IgD-negative memory B cell (primary cell): ENCODE data around the gene ZIC4. TPM values are rescaled to one million over a fixed set of nuclear protein-coding genes. Genes with fewer than 3 reads are reported as not detected.

ENCODE experiments used
- H3K27ac Mint-ChIP-seq, 3 donors: one replicate each; pipeline ENCODE4 v1.8.0; 2020 to 2022; ENCODE audit warnings: mild to moderate bottlenecking in 3 of 3, mixed read lengths in 3 of 3, moderate library complexity in 1 of 3
- H3K27me3 Mint-ChIP-seq: one replicate; pipeline ENCODE4 v1.8.0; 2021; ENCODE audit warnings: mixed read lengths
- H3K36me3 Mint-ChIP-seq: one replicate; pipeline ENCODE4 v1.8.0; 2020; ENCODE audit warnings: mild to moderate bottlenecking, mixed read lengths
- H3K4me1 Mint-ChIP-seq, 3 donors: one replicate each; pipeline ENCODE4 v1.8.0; 2020 to 2022; ENCODE audit warnings: mixed read lengths in 3 of 3, mild to moderate bottlenecking in 1 of 3
- H3K4me3 Mint-ChIP-seq, 4 donors: one replicate each; pipeline ENCODE4 v1.8.0; 2020 to 2022; ENCODE audit warnings: mild to moderate bottlenecking in 4 of 4, mixed read lengths in 4 of 4, moderate library complexity in 3 of 4
- H3K9me3 Mint-ChIP-seq, 3 donors: one replicate each; pipeline ENCODE4 v1.8.0; 2020 to 2021; ENCODE audit warnings: mixed read lengths in 3 of 3, mild to moderate bottlenecking in 1 of 3
- polyA plus RNA-seq: library from polyadenylated mRNA; unstranded; fragments of 300-500 nt; fragmentation: Illumina TruSeq; gene quantifications from one replicate; pipeline ENCODE4 v1.2.3, GENCODE V29; 2021

ZIC4 gene
- not detected for polyA plus RNA-seq

DNA sequence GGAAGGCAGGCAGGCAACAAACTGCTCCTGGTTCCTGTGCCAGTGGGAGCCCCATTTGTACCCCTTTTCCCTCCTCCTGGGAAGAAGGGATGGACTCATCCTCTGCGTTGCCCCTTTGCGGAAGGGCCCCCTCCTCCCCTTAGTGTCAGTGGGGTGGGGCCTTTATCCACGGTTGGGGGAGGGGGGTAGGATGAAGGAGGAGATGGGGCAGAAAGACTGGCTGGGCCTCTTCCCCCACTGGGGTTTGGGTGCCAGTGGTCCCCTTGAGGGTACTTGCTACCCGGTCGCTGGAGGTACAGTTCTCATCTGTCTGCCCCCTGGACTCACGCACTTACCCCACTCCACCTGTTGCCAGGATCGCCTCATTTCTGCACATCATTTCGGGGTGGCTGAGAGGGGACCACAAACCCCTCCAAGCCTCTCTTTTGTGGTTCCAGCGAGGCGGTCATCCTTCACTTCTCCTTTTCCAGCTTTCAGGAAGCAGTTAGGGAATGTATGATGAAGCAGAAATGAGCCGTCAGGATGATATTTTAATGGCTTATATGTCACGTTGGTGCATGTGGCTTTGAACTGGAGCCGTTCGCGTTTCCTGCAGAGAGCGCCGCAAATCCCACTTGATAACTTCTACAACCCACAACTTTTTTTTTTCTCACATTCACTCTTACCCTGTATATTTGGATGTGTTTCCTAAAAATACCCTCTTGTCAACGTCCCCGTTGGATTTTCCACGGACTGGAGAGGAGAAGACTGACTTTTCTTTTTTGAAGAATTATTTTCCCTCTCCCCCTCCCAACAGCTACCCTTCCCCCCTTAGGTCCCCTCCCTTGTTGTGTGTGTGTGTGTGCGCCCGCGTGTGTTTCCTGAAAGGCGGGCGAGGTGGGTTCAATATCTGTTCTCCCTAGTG, at the start of gene ZIC4:
ZIC4 (minus strand) TSS at position 516 of the 904 bp plus-strand sequence. CDS start 3,746 bp downstream, outside the sequence.
- no peaks in the 10 kb centered on the region for H3K4me1 Mint-ChIP-seq

DNA sequence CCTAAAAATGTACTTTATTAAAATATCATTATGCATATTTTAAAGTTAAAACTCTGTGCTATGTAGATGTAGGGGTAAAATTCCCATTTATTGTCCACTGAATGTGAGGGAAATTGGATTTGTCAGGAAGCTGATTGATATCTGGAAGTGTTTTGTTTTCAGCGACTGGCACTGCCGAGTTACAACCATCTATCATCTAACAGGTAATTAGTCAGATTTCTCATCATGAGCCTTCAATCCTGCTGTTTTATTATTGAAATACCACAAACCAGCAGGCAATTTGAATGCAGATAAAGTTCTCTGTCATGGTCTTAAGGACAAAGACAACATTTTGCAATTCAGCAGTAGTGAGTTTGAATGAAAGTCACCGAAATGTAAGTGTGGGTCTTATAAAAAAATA, 43.3 kb upstream of the ZIC4 start:
- Mint-ChIP-seq H3K27me3 (no peaks in the 10 kb centered on the region), H3K36me3 (no peaks in the 10 kb centered on the region), H3K4me3 (no peak overlapping the region), H3K27ac (no peak overlapping the region), H3K9me3 (peaks cover 0 to 1% (median 0%) of the 10 kb centered on the region in 3 donors), H3K4me1 (no peaks in the 10 kb centered on the region)

More for the DNA sequence above, at the start of gene ZIC4:
- peaks cover 3% of the 10 kb centered on the region for H3K36me3 Mint-ChIP-seq
- H3K27me3 Mint-ChIP-seq, result peaks cover 50% of the 10 kb centered on the region
- H3K27ac Mint-ChIP-seq, result peak within 1 kb of the TSS in 1 of 3 donors; percentile 46
- H3K4me3 Mint-ChIP-seq, result peak within 1 kb of the TSS in 1 of 4 donors; percentile 32
- peaks cover 5 to 6% (median 5%) of the 10 kb centered on the region in 3 donors for H3K9me3 Mint-ChIP-seq

GRCh38 chr3:147447224-147447623, 40.9 kb upstream of the ZIC4 start:
- Mint-ChIP-seq H3K4me1 (no peaks in the 10 kb centered on the region), H3K4me3 (no peak overlapping the region), H3K27ac (peak overlapping the region in 1 of 3 donors; percentile 27), H3K36me3 (no peaks in the 10 kb centered on the region), H3K27me3 (peaks cover 2% of the 10 kb centered on the region), H3K9me3 (peaks cover 0 to 1% (median 0%) of the 10 kb centered on the region in 3 donors)

DNA sequence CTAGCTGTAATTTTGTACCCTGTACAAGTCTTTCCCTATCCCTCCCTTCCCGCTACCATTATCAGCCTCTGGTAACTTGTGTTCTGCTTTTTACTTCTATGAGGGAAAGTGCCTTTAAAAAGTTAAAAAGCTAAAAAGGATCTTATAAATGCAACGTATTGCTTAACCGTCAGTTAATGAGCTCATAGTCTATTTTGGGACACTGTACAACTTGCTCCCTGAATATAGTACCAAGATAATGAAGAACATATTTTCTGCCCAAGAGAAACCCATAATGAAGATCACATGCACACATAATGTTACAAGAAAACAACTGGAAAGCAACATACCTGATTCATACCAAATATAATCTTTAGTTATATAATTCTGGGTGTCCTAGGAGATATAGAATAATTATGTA, 25.4 kb upstream of the ZIC4 start:
- Mint-ChIP-seq H3K4me1 (no peaks in the 10 kb centered on the region), H3K36me3 (no peaks in the 10 kb centered on the region), H3K4me3 (no peak overlapping the region), H3K9me3 (peaks cover 0 to 9% (median 3%) of the 10 kb centered on the region in 3 donors), H3K27me3 (peaks cover 4% of the 10 kb centered on the region), H3K27ac (no peak overlapping the region)

GRCh38 chr3:147428754-147429153, 22.4 kb upstream of the ZIC4 start:
- no peak overlapping the region for H3K4me3 Mint-ChIP-seq
- no peaks in the 10 kb centered on the region for H3K4me1 Mint-ChIP-seq
- H3K27ac Mint-ChIP-seq, result no peak overlapping the region
- peaks cover 11% of the 10 kb centered on the region for H3K27me3 Mint-ChIP-seq
- no peaks in the 10 kb centered on the region for H3K36me3 Mint-ChIP-seq
- peaks cover 0 to 7% (median 3%) of the 10 kb centered on the region in 3 donors for H3K9me3 Mint-ChIP-seq

DNA sequence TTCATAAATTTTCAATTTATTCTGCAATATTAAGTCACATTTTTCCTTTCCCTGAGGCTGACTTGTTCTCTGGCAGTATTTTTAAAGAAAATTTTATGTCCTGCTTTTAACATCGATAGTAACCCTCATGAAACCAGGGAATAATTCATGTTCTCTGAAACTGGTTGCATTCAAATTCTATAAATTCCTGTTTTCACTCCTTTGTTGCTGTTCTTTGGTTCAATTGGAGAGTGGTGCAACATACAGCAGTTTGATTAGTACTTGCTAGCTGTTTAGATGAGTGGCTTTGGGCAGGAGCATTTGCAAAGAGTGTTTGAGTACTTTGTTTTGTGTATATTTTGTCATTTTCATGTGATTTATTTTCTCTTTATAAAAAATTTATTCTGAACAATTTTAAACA, 22.0 kb upstream of the ZIC4 start:
- peaks cover 0 to 4% (median 3%) of the 10 kb centered on the region in 3 donors for H3K9me3 Mint-ChIP-seq
- no peaks in the 10 kb centered on the region for H3K4me1 Mint-ChIP-seq
- H3K36me3 Mint-ChIP-seq, result no peaks in the 10 kb centered on the region
- H3K4me3 Mint-ChIP-seq, result no peak overlapping the region
- no peak overlapping the region for H3K27ac Mint-ChIP-seq
- H3K27me3 Mint-ChIP-seq, result peaks cover 15% of the 10 kb centered on the region

- Mint-ChIP-seq H3K36me3 (no peaks in the 10 kb centered on the region), H3K4me1 (no peaks in the 10 kb centered on the region), H3K9me3 (peaks cover 0 to 4% (median 3%) of the 10 kb centered on the region in 3 donors), H3K27me3 (peaks cover 21% of the 10 kb centered on the region), H3K27ac (no peak overlapping the region), H3K4me3 (no peak overlapping the region)
Measured at GRCh38 chr3:147427746-147428145, 21.4 kb upstream of the ZIC4 start.

GRCh38 chr3:147426931-147427330, 20.6 kb upstream of the ZIC4 start:
- H3K4me3 Mint-ChIP-seq, result no peak overlapping the region
- no peaks in the 10 kb centered on the region for H3K36me3 Mint-ChIP-seq

GRCh38 chr3:147425388-147425850, 19.1 kb upstream of the ZIC4 start:
- Mint-ChIP-seq H3K27me3 (peaks cover 36% of the 10 kb centered on the region), H3K27ac (no peak overlapping the region), H3K4me3 (no peak overlapping the region), H3K9me3 (no peaks in the 10 kb centered on the region), H3K4me1 (no peaks in the 10 kb centered on the region), H3K36me3 (no peaks in the 10 kb centered on the region)

More at GRCh38 chr3:147426931-147427330, 20.6 kb upstream of the ZIC4 start:
- peaks cover 0 to 3% (median 0%) of the 10 kb centered on the region in 3 donors for H3K9me3 Mint-ChIP-seq
- H3K27me3 Mint-ChIP-seq, result peaks cover 27% of the 10 kb centered on the region
- no peaks in the 10 kb centered on the region for H3K4me1 Mint-ChIP-seq
- H3K27ac Mint-ChIP-seq, result no peak overlapping the region

GRCh38 chr3:147424581-147425387, 18.4 kb upstream of the ZIC4 start:
- Mint-ChIP-seq H3K27me3 (peaks cover 43% of the 10 kb centered on the region), H3K36me3 (no peaks in the 10 kb centered on the region)

DNA sequence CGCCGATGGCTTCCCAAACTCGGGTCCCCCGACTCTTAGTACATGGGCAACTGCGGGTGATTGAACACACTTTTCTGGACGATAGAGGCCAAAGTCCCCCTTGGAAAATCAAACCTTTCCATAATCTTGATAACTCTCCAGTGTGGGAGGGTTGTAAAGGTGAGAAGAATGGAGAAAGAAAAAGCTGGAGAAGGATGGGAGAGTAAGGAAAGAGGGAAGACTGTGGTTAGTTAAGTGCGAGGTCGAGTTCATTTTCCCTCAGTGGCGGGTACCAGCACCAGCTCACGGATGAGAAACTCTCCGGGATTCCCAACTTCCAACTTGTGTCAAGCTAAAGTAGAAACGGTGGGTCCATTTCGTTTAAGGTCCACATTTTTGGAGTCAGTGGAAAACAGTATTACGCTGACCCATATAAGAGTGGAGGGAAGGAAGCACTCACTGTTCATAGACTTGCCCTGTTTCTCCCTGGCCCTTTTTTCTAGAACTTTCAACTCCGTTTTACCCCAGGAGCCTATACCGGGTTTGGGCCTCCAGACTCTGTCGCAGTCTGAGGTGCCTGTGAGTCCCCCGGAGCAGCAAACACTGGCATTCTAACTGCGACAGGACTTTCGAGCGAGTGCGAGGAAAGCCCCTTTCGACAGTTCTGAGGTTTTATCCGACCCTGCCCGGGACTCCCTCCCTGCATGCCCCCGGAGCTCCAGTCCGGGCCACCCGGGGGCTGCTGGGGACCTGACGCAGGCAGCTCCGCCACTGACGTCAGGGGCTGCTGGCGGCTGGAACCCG, 17.6 kb upstream of the ZIC4 start:
- H3K27ac Mint-ChIP-seq, result peak overlapping the region in 1 of 3 donors; percentile 23
- peaks cover 0 to 1% (median 0%) of the 10 kb centered on the region in 3 donors for H3K4me1 Mint-ChIP-seq
- no peaks in the 10 kb centered on the region for H3K36me3 Mint-ChIP-seq
- no peak overlapping the region for H3K4me3 Mint-ChIP-seq
- peaks cover 51% of the 10 kb centered on the region for H3K27me3 Mint-ChIP-seq
- H3K9me3 Mint-ChIP-seq, result peaks cover 0 to 2% (median 0%) of the 10 kb centered on the region in 3 donors

More at GRCh38 chr3:147424581-147425387, 18.4 kb upstream of the ZIC4 start:
- Mint-ChIP-seq H3K4me3 (no peak overlapping the region), H3K4me1 (peaks cover 0 to 1% (median 0%) of the 10 kb centered on the region in 3 donors), H3K27ac (no peak overlapping the region), H3K9me3 (no peaks in the 10 kb centered on the region)

DNA sequence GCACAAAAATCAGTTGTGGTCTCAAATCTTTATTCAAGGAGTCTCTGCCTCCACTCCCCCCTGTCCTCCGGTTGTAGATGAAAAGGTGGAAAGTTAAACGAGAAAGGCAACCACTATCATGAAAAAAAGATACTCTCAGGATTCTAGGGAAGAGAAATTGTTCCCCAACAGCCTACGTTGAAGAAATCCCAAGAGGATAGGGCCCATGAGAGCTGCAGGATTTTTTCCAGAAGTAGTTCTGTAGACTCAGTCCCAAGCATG, 17.1 kb upstream of the ZIC4 start:
- Mint-ChIP-seq H3K4me3 (no peak overlapping the region), H3K9me3 (peaks cover 0 to 2% (median 0%) of the 10 kb centered on the region in 3 donors), H3K36me3 (no peaks in the 10 kb centered on the region), H3K4me1 (peaks cover 0 to 1% (median 0%) of the 10 kb centered on the region in 3 donors), H3K27ac (peak overlapping the region in 1 of 3 donors; percentile 23), H3K27me3 (peaks cover 54% of the 10 kb centered on the region)

DNA sequence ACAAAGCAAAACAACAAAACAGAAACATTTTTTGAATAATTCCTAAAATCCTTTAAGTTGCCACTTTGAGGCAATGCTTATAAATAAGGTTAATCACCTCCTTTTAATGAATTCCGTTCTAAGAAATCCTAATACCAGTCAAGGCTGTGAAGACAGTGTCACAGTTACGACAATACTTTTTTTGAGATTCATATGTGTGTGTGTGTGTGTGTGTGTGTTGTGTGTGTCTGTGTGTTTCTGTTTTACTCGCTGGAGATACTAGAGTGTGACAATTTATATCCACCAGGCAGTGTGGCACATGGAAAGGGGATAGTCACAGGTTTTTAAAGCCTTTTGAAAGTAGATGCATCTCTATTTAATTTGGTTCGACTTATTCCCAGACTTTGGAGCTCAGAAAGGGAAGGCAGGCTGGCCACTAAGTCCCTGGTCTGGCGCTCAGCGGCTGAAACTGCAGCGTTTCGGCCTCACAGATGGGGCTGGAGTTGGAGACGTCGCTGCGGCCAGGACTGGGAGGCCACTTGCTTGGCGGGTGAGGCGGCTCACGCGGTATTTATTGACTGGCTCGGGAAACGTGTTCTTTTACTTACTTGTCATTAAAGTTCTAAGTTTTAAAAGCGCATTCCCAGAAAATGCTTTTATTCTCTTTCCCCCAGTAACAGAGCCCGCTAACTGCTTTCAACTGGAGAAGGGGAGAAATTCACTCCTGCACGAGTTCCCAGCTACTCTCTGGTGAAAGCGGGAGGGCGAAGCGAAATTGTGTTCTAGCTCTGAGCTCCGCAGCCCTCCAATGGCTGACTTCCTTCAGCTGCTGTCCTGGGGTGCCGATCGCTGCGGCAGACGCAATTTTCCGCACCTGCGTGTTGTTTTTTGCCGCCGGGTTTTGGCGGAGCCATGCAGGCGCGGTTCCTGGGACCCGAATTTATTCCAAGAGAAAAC, 16.5 kb upstream of the ZIC4 start:
- Mint-ChIP-seq H3K4me3 (peak overlapping the region in 1 of 4 donors; percentile 58), H3K27me3 (peaks cover 57% of the 10 kb centered on the region), H3K4me1 (peaks cover 0 to 1% (median 0%) of the 10 kb centered on the region in 3 donors), H3K9me3 (peaks cover 0 to 2% (median 1%) of the 10 kb centered on the region in 3 donors), H3K36me3 (no peaks in the 10 kb centered on the region), H3K27ac (no peak overlapping the region)
